Suppressor macrophage treated with lipopolysaccharide for 4 hours (primary cell): ENCODE results near the gene ASTN1.
A peak's percentile ranks its signal among the peaks of the same experiment; 100 is the strongest.

Experiments
- DNase-seq: peaks from one replicate; pipeline ENCODE4 v3.0.0-alpha.2; 2020

ASTN1 gene

DNA sequence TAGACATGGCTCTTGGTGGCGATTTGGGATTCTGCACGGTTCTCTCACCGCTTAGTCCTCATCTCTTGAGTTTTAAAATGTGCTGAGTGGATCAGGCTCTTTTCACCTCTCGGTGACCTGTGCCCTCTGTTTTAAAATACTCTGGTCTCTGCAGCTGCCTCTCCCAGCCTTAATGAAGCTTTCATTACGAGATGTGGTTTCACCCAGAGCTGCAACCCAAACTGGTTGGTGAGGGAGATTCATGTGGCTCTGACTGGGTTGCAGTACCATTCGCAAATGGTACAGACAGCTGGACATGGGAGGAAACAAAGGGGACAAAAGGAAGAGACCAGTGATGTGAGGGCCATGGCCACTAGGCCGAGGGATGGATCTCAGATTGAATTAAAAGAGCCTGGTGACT, 258.9 kb downstream of the ASTN1 start:
- DNase-seq, result no peak

GRCh38 chr1:176904057-176904751, 260.3 kb downstream of the ASTN1 start:
- no peak for DNase-seq

DNA sequence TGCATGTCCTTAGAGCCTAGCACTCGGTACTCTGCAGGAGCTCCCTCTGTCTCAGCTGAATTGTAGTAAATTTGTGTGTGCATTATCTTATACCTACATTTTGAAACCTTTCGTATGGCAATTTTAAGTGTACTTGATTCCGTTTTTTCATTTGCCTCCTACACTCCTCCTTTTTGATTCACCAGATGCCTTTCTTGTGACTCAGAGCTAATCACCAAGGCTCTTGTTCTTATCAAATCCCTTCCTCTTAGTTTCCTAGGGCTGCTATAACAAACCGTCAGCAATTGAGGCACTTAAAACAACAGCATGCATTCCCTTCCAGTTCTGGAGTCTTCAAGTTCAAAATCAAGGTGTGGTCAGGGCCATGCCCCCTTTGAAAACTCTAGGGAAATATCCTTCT, 261.0 kb downstream of the ASTN1 start:
- DNase-seq, result no peak

DNA sequence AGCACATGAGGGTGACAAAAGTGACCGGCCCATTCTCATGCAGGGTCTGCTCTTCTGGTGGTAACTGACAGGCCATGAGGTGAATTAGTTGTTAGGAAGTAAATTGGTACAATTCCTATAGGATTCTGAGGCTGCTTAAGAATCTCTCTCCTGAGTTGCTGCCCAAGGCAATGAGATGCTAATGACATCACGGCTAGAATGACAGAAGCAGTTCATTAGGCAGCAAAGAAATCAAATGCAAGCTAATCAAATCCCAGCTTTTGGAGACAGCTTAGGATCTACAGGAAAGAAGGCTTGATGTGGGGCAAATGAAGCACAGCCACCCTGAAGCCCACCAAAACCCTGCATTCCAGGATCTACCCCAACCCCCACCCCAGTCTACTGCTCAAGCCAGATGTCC, 265.2 kb downstream of the ASTN1 start:
- no peak for DNase-seq

GRCh38 chr1:176897350-176898236, 266.9 kb downstream of the ASTN1 start:
- peak; percentile 63 for DNase-seq

DNA sequence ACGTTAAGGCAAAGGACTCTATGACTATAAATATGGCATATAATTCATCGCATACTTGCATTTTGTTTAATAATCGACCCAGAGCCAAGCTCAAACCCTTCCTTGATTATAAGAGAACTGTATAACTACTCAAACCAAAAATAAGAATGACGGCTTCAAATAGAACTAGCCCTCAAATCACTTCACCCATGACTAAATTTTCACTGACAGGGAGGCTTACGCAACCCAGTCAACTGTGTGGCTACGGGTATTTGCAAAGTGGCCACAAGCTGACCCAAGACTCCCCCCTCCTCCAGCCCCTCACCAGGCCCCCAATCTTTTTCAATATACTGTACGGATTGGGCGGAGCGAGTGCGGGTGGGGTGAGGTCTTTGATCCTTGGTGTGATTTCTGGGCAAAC, 268.3 kb downstream of the ASTN1 start:
- DNase-seq, result no peak

DNA sequence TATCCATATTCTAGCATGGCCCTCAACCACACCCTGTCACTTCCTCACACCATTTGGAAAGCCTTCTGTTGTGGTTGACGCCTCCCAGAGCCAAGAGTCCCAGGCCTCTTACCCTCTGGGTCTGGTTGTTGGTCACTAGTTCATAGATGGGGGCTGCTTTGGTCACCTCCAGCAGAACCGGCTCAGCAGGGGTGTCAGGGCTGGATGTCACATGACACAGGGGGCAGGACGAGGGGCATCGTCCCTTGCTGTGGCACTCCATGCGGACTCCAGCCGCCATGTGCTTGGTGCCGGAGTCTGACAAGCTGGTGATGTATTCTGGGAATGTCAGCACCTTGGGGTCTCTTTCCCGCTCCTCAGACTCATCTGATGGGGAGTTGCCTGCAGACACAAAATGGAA, 270.1 kb downstream of the ASTN1 start:
- no peak for DNase-seq

DNA sequence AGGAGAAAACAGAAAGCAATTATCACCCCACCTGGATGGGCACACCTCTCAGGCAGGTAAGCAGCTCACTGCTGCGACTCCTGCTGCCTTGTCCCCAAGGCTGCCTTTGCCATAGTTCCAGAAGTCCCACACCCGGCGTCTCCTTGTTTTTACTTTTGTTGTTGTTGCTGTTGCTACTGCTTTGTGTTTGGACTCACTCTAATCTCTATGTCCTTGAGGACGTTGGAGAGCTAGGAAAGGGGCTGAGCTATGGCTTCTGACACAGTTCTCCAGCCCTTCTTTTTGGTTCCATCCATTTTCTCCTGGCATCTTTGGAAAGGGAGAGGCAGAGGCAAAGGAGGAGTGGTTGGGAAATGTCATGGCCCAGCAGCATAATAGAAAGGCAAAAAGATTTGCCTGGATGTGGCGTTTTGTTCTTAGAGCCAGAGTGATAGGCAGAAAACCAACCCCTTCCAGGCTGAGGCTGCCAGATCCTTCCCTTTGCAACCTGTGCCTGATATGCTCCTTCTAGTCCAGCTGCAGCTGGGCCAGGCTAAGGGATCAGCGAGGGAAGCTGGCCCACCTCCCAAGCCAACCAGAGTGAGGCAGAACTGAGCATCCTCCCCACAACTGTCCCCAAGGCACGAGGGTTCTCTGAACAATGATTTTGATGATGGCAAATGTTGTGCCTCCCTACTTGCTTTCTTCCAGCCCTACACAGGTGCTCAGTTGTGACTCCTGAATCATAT, 270.7 kb downstream of the ASTN1 start:
- no peak for DNase-seq

- no peak for DNase-seq
Measured at GRCh38 chr1:176888471-176889032, 276.0 kb downstream of the ASTN1 start.

DNA sequence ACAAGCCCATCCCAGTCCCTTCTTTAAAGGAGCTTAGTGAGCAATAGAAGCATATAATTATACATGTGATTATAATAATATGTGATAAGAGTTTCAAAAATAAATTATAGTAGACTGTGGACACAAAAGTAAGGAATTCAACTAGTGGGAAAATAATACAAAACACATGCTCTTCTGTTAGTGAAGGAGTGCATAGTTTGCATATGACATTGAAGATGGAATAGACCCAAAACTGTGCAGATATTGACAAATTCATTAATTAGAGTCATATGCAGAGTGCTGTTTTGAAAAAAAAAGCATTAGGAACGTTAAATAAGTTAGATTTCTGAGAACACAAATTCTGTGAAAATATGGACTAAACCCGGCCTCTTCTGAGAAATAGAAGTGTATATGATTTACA, 278.8 kb downstream of the ASTN1 start:
- DNase-seq, result no peak

- DNase-seq, result no peak
Measured at GRCh38 chr1:176885341-176885740, 279.2 kb downstream of the ASTN1 start.

GRCh38 chr1:176884911-176885310, 279.6 kb downstream of the ASTN1 start:
- no peak for DNase-seq

GRCh38 chr1:176884286-176884685, 280.2 kb downstream of the ASTN1 start:
- no peak for DNase-seq

DNA sequence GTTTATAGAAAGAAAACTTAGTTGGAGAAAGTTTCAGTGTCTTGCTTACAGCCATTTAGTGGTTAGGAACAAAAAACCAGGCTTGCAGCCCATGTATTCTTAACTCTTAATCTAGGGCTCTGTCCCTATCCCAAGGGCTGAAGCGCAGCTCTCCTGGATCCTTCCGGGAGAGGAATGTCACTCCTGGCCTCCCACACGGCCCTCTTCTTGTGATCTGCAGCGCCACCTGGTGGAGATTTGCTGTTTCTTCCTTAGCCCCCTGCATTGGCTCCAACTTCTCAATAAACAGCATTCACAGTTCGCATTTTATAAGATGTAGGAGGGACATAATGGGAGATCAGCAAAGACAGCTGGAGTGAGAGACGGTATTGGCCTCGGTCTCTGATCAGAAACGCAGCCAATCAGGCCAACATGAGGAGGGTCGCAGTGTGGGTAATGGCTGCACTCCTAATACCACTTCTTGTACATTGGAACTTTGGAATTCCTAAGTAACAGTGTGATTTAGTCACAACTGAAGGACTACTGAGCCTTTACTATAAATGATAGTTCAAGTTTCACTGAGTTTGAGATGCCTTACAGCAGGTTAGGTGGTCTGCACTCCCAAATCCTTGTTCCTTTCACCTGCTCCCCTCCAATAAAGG, 283.4 kb downstream of the ASTN1 start:
- DNase-seq, result peak; percentile 79

GRCh38 chr1:176879784-176880620, 284.5 kb downstream of the ASTN1 start:
- DNase-seq, result no peak

DNA sequence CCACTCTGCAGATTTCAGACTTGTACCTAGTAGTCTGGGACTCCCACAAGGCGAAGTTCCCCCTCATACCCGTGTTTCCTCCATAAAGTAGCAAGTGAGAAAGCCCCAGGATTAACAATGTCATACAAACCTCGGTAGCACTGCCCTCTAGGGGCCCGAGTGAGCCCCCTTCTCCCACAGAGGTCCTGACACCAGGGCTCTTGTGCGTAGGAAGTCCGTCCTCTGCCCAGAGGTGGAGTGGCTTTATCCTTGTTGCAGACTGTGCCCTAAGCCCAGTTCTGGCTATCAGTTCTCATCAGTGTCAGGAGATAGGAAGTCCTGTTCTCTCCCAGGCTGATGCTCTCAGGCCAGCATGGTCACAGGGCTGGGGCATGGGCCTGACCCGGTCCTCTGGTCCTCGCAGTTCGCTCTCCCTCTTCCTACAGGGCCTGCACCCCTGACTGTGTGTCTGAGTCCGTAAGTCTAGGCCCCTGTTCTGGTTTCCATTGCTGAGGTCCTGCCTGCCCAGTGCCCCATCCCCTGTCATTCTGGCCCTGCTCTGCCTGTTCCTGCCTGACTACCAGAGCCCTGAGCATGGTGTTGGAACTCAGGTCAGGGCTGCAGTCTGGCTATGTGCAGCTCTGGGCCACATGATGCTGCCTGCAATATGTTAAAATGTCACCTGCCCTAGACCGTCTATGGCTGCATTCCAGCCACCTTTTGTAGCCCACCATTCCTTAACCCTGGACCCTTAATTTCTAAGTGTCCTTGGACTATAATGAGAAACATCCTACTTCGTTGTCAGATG, 285.6 kb downstream of the ASTN1 start:
- DNase-seq, result no peak

GRCh38 chr1:176877557-176877956, 287.0 kb downstream of the ASTN1 start:
- DNase-seq, result no peak

DNA sequence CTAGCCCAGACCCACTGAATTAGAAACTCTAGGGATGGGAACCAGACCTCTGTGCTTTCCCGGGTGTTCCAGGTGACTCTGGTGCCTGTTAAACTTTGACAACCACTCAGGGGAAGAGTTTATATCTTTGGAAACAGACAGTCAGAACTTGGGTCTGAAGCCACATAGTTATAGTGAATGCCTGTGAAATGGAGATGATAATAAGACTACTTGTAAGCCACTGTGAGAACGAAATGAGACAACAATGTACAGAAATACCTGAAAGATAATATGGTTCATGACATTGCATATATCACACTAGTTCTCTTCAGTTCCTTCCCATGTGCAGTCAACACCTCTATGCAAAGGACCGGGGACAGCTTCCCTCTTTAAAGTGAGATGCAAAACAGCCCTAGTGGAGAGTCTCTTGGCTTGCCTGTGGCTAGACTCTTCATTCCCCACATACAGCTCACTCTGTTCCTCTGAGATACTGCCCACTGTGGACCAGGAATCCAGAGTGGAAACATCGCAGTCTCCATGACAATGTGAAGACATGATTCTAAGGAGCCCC, 287.5 kb downstream of the ASTN1 start:
- DNase-seq, result no peak

GRCh38 chr1:176869577-176869976, 294.9 kb downstream of the ASTN1 start:
- no peak for DNase-seq

GRCh38 chr1:176866011-176866714, 298.3 kb downstream of the ASTN1 start:
- no peak for DNase-seq
